ENCODE results near the gene EIF1AD.

The EIF1AD gene

DNA sequence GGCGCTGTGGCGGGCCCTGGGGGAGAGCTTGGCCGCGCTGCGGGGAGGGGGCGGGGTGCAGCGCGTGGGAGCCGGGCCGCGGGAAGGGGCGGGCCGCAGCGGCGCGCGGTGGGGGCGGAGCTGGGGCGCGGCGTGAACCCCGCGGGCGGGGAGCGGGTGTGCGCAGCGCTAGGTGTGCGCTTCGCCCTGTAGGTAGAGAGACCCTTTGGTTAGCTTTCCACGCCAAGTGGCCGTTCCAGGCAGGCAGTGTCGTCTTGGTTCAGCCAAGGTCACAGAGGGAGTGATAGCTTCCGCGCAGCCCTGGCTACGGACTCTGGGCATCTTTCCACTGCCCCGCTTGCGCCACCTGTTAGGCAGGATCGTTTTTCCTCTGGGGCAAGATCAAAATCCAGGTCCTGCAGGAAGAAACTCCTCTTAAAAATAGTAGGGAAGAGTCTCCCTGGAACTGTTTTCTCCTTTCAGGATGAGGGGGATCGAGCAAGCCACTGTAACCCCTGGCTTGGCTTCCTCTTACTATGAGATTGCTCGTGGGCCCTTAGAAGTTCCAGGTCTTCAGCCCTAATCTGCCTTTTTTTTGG lies 780 bp upstream of the EIF1AD start:
- DNase-seq, result peak; percentile 19

DNA sequence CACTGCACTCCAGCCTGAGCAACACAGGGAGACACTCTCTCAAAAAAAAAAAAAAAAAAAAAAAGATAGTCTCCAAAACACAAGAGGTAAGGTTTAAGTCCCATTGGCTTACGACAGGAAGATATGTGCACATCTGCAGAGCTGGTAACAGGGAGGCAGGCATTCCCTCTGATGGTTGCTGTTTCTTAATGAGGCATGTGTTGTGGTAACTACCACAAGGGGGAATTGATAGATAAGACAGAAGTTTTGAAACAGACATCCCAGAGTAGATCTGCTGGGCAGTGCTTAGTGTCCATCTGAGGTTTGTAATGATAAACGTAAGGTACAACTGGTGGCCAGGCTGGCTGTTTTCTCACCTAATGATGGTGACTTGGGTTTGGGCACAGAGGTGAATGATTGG lies 4.7 kb downstream of the EIF1AD start:
- no peak for DNase-seq

DNA sequence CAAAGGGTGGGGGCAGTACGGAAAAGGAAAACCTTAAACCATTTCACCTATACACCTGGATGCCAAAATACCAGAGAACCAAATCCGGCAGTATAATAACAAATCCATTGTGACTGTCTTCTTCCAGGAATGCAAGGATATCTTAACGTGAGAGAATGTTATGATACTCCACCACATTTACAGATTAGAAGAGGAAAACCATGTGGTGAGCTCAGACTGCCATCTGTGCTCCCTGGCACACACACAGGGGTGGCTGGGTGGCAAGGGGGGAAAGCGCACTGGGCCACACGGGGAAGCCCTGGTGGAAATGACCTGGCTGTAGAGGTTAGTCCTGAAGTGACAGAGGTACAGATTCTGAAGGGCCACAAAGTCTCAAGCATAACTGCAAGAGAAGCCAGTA lies 9.9 kb downstream of the EIF1AD start:
- DNase-seq, result no peak

DNA sequence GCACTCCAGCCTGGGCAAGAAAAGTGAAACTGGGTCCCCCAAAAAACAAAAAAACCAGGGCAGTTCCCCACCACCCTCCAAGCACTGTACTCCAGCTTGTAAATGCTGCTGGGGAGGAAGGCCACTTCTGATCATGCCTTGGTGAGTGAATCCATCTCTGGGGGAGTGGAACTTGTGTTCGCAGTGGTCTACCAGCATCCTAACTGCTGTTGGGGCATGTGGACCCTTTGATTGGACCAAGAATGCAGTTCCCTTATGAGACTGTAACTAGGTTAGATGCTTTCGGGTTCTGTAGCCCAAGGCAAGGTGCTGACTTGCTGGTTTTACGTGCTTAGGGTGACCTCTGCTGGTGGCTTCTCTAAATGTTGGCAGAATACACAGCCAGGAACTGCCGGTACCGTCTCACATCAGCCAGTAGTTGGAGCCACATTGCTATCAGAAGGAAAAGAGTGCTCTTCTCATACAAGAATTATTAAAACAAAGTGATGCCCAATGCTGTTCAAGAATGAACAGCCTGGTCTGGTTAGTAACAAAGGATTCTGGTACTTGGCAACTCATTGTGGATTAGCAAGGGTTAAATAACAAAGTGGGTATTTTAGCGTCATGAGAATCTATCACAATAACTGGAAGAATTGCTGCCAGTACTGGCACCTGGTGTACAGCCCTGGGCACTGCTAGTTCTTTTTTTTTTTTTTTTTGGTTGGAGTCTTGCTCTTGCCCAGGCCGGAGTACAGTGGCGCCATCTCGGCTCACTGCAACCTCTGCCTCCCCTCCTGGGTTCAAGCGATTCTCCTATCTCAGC lies 13.0 kb downstream of the EIF1AD start:
- DNase-seq, result peak; percentile 94

DNA sequence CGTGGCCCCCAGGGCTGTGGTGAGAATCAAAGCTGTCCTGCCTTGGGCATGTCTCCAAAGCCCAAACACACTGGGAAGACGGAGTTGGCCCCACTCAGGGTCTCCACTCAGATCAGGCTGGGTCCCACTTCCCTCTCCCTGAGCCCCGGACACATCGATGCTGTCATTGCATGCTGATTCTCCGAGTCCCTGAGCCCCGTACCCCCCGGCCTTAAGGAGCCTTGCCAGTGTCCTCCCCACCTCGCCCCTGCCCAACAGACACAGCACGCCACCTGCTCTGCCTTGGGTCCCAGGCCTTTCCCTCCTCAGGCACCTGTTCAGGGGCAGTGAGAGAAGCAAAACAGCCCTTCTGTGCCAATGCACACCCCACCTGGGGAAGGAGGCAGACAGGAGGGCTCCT lies 14.6 kb downstream of the EIF1AD start:
- DNase-seq, result no peak

DNA sequence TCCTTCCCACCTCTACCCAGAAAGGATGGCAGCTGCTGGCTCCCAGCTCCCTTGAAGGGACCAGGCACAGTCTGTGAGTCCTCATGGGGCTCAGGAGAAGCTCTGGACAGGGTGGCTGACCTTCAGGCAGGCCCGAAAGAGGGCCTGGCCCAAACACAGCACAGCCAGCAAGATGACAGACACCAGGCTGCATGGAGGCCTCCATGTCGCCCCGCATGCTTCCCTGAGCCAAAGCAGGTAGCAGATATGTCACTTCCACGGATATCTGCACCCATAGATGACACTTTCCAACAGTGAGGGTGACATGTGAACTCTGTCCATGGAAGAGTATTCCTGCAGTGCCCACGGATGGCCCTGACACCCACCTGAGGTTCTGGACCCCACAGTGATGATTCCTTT lies 18.4 kb downstream of the EIF1AD start:
- DNase-seq, result no peak

DNA sequence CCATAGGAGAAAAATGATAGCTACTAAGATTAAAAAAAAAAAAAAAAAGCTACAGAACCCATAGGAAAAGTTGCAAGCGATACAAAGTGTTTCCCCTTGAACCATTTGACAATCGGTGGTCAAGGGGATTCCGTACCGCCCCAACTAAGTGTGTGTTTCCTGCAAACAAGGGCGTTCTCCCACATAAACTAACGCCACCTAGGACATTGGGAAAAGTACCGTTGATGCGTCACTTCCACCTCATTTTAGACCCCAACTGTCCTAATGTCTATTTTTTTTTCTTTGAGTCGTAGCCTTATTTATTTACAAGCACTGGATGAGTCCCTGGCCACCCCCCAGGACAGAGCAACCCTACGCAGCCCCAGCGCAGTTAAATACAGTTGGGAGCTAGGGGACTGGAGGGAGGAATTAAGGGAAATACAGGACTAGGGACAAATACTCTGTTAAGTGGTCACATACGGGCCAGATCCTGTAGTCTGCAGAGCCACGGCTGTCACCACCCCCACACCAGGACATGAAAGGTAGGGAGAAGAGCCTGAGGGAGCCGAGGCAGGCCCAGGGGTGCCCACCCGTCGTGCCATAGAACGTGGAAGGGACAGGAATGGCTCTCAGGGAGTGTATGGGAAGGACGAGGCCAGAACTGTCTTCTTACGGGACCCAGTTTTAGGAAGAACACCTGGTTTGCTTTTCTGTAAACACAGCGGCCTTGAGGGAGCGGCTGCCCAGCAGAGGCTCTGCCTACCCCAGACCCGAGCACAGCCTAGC lies 19.0 kb downstream of the EIF1AD start:
- no peak for DNase-seq

DNA sequence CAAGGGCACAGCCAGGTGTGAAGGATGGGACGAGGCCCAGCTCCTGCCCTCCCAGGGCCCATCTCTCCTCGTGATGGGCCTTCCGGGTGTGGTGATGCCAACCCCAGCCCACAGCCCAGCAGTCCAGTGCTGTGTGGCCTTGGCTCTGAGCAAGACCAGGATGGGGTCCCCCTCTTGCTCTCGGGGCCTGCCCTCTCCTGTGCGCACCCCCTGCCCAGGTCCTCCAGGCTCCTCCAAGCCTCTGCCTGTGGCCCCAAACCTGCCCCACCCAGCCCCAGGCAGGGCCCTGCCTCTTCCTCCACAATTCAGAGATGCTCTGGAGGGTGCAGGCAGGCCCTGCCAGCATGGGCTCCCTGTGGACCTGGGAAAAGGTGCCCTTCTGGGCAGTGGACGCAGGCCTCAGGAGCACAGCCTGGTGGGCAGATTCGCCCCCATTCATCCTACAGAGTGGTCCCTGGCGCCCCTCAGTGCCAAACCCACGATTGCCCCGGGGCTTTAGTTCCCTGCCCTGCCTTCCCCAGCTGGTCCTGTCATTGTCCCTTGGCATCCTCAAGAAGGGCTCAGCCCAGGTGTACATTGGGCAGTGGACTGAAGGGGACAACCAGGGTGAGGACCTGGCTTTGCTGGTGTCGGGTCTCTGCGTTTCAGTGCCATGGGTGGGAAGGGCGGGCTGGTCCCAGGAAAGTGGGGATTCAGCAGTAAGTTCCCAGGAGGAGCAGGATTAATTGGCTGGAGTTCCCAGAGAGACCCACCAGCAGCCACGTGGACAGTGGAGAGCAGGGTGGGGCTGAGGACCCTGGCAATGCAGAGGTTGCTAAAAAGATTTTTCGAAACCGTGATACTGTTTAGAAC lies 19.8 kb downstream of the EIF1AD start:
- no peak for DNase-seq

DNA sequence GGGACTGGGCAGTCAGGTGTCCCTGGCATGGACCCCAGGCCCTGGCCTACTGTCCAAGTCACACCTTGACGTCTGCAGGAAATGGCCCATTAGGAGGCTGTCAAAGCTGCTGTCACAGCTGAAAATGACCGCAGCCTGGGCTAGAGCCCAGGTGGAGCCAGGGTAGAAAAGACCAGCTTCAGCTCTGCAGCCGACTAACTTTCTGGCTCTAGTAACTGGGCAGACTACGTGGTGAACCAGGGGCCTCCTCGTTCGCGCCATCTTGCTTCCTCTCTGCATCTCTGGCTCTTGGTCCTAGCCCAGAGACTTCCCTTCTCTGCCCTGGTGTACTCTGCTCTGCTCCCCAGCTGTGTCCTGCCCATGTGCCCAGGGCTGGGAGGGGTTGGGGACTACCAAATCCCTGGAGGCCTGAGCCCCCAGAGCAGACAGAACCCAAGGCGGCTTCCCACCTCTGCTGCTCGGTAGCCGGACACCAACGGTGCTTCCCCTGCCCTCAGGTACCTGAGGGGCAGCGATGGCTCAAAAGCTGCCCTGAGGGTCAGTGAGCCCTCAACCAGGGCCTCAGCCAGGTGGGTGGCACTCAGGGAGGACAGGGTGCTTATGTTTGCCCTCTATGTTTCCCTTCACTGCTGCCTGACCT lies 20.7 kb downstream of the EIF1AD start:
- DNase-seq, result no peak

DNA sequence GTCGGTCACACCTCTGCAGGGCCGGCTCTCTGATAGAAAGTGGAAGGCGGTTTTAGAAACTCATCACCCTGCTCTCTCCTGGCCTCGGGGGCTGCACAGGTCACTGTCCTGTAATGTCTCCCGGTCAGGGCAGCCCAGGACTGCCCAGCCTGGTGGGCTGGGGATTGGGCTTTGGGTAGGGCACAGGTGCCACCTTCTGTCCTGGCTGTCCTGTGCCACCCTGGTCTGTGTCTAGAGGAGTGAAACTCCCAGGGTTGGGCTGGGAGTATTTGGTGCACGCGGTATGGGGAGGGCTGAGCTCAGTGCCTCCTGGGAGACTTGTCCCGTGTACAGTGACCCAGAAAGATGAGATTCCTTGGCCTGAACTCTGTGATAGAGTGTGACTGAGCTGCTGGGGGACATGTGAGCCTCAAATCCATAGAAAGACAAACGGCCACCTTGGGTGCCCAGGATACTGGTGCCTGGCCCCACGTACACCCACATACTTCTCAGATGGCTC lies 22.6 kb downstream of the EIF1AD start:
- no peak for DNase-seq

DNA sequence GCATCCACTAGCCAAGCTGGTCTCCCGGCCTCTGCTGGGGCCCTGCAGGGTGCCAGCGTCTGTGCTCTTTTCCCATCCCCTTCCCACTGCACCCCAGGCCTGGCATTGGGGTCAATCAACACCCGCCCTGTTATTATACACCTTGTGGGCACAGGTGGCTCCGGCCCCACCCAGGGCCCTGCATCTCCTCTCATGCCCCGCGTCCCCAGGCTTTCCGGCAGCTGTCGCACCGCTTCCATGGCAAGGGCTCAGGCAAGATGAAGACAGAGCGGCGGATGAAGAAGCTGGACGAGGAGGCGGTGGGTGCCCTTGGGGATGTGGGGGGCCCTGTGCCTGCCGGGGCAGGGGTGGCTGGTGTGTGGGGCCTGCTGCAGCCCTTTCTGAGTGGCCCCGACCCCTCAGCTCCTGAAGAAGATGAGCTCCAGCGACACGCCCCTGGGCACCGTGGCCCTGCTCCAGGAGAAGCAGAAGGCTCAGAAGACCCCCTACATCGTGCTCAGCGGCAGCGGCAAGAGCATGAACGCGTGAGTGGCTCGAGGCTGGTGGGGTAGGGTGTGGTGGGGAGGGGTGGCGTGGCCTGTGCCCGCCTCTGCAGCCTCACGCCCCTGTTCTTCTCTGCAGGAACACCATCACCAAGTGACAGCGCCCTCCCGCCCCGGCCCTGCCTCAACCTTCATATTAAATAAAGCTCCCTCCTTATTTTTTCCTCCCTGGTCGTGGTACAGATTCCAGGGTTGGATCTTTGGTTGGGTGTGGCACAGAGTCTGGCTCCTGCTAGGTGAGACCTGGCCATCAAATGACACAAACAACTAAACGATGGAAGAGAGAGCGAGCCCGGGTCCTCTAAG lies 23.3 kb downstream of the EIF1AD start:
- no peak for DNase-seq

DNA sequence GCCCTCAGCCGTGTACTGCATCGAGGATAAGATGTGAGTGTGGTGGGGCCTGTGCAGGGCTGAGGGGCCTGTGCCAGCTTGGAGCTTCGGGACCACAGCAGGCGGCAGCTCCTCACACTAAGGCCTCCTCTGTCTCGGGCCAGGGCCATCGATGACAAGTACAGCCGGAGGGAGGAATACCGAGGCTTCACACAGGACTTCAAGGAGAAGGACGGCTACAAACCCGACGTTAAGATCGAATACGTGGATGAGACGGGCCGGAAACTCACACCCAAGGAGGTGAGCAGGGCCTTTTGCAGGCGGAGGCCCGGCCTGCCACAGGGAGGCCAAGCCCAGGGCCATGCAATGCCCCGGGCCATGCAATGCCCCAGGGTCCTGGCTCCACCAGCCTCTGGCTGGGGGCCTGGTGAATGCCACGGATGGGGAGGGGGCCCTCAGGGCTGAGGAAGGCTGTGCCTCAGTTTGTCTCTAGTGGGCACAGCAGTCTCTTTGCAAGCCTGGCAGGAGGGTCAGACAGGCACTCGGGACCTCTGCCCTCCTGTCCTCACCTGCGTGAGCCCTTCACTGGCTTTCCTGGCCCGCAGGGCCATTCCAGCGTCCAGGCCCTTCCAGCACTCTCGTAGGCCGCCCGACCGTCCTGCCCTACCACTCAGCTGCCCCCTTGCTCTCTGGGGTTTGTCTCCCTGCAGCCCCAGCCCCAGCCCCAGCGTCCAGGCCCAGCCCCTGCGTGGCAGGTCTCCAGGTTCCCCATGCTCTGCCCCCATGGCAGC lies 24.2 kb downstream of the EIF1AD start:
- DNase-seq, result no peak

DNA sequence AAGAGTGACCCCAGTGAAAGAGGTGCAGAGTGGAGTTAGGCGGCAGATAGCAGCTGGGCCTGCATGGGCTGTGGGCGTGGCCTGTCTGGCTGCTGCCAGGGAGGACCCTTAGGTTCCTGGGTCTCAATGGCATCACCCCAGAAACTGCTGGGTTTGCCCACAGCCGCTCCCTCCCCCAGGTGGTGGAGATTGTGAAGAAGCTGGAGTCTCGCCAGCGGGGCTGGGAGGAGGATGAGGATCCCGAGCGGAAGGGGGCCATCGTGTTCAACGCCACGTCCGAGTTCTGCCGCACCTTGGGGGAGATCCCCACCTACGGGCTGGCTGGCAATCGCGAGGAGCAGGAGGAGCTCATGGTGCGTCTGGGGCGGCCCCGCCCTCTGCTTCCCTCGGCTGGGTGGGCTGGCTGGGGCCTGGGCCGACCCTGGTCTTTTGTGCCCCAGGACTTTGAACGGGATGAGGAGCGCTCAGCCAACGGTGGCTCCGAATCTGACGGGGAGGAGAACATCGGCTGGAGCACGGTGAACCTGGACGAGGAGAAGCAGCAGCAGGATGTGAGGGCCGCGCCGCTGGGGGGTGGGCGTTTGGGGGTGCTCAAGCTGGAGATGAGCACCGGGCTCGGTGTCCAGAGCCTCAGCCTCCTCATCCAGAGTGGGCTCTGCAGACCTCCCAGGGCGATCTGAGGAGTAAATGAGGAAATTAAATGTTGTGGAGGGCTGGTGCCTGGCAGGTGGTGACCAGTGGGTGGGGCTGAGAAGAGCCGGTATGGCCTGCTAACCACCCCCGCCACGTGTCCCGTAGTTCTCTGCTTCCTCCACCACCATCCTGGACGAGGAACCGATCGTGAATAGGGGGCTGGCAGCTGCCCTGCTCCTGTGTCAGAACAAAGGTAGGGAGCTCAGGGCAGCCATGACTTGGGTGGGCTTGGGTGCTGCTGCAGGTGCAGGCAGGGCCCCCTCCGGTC lies 25.5 kb downstream of the EIF1AD start:
- no peak for DNase-seq

DNA sequence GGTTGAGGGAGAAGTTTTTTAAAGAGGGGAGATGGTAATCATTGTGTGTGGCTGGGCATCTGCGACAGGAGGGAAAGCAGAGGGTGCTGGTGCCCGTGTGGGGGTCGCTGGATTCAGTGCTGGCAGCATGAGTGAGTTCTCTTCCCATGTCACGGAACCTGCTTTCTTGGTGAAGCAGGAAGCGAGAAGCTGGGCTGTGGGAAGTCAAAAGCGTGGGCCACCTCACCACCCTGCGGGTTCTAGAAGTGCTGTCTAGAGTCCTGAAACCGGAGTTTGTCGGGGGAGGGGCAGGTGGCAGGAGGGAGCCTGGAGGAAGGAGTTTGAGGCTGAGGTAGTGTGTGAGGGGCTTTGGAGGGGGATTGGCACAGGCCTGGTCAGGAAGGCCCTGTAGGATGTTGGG lies 26.2 kb downstream of the EIF1AD start:
- no peak for DNase-seq

DNA sequence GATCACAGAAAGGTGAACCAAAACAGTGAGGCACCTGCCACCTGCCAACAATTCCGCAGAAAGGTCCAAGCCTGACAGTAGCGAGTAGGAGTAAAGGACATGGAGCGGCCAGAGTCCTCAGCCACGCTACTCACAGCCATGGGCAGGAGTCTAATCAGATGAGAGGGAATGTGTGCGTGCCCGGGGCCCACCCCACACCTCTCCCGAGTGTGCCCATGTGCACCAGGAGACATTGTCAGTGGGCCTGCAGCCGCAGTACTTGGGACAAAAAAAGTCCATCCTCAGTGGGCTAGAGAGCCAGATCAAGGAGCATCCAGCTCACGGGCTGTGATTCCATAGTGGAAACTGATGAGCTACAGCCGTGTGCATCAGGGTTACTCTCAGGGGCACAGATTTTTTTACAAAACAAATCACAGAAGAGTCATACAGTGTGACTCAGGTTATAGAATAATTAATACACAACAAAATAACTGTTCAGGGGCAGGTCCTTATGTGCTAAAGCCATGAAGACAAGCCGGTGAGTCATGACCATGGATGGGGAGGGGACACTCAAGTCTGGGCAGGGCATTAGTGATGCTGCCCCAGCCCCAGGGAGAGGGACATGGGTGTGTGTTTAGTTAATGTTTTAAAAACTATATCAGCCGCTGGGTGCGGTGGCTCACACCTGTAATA lies 28.4 kb downstream of the EIF1AD start:
- peak; percentile 9 for DNase-seq

DNA sequence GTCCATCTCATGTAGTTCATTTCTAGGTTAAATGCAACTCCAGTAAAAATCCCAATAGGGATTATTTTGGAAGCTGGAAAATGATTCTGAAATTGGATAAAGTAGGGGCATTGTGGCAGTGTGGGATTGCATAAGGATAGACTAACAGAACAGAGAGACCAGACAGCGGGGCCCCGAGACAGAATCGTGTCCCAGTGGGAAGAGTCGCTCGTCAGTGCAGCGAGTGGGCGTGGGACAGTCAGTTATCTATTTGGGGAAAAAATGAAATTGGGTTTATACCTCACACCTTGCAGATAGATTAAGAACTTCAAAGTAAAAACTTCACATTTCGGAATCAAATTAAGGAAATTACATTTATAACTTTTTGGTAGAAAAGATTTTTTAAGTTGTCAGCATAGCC lies 29.8 kb downstream of the EIF1AD start:
- no peak for DNase-seq

DNA sequence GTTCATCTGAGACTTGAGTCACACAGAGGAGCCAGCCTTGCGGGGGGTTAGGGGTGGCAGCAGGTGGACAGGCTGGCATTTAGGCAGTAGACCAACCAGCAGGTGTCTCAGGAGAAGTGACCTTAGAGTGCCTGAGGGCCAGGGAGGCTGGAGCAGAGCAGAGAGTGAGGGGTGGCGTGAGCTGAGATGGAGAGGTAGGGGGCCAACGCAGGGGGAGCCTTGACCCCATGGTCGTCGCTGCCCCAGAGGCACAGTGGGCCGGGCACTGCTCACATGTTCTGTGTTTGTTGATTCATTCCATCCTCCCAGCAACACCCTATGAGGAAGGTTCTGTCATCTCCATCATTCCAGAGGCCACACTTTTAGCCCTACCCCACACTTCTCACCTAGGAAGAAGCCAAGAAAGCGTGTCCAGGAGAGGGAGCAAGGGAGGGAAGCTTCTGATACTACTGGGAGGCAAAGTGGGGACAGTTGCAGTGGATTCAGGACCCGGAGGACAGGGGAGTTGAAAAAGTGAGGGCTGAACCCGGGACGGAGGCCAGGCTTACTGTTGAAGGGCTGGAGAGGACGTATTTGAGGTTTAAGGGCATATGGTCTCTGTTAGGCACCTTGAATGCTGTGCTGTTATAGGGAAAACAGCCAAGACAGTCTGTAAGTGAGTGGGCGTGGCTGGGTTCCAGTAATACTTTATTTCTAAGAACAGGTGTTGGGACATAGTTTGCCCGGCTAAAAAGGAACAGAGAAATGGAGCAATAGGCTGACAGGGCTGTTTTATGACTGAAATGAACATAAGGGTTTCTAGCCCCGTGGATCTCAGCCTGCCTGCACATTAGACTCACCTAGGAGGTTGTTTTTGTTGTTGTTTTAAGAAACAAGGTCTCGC lies 33.1 kb downstream of the EIF1AD start:
- no peak for DNase-seq
